Stromal cell of bone marrow (primary cell): ENCODE measurements around the gene STOX2.

Experiments
- DNase-seq: peaks from one replicate; pipeline ENCODE4 v3.0.0-alpha.2; 2012; ENCODE audit warnings: low read depth

STOX2 gene

DNA sequence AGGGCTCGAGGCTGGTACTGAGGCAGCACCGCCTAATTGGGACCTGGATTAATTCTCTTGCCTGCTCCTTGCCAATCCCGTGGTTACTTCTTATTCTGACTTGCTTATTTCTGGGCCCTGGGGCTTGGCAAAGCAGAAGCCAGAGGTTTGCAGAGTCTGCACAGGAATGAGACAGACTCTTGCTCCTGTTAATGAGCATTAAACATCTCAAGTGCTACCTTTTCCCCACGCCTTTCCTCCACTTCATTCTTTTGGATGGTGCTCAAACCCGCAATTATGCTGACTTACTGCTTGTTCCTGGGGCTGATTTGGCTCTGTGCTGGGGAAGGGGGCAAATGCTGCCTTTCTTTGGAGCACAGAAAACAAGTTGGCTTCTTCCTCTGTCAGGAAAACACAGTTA lies 16.5 kb upstream of the STOX2 start:
- DNase-seq: no peak

DNA sequence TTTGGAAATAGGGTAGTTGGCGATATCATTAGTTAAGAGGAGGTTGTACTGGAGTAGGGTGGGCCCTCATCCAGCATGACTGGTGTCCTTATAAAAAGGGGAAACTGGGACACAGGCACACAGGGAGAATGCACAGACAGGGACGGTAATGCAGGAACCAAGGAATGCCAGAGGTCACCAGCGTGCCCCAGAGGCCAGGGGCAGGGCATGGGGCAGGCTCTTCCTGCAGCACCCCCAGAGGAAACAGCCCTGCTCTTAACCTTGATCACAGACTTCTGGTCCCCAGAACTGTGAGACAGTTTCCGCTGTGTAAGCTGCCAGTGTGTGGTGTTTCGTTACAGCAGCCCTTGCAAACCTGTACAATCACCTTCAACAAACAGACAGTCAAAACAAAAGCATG lies 15.9 kb upstream of the STOX2 start:
- no peak for DNase-seq

DNA sequence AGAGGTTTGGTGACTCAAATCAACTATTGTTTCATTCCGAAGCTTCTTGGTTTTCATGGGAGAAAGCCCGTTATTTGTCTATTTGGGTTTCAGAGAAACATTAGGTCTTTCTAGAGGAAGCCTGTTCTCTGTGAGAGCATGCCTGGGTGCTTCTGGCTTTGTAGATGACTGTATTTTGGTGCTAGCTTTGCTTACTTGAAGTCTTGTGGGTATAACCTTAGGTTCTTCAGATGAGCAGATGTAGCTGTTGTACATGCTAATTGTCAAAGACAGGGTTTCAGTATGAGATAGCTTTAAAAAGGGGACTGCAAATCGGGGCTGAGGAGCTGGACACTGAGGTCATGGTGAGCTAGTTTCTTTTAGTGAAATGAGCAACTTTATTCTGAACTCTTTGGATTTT lies 7.9 kb upstream of the STOX2 start:
- DNase-seq: no peak

DNA sequence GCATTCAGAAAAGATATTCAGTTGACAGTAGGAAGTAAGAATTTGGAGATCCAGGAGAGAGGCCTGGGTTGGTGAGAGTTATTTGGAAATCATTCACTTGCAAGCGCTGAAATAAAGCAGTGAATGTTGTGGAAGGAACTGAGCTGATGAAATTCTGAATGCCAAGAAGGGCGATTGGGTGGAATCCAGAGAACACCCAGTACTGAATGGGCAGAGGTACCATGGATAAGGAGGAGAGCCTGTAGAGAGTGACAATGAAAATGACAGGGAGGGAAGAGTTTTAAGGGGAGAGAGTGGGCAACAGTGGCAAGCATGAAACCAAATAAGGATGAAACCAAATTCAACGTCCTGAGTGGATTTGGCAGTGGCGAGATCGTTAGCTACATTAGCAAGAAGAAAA lies 6.7 kb upstream of the STOX2 start:
- DNase-seq: no peak

DNA sequence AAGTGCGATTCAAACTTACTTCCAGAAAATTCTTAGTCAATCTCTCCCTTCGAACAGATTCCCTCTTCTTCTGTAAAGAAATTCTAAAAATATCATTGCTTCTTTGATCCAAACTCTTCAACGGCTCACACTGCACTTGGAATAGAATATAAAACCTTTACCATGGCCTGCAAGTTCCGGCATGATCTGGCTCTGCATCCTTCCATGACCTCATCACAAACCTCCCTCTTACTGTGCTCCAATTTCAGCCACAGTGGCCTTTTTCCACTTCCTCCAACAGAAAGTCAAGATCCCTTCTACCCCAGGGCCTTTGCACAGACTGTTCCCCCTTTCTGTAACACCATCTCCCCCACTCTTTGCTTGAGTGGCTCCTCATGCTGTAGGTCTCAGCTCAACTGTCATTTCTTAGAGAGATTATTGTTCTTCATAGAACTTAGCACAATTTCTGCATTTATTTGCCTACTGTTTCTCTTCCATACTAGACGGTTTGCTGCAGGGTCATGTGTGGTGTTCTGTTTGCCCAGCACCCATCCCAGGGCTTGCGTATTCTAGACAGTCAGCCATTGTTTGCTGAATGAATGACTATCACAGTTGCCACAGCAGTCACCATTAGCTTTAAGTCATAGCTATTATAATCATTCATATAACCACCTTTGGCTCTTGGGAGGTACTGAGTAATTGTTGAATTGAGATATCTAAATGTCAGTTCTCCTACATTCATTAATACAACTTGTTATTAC lies 1.9 kb upstream of the STOX2 start:
- no peak for DNase-seq

DNA sequence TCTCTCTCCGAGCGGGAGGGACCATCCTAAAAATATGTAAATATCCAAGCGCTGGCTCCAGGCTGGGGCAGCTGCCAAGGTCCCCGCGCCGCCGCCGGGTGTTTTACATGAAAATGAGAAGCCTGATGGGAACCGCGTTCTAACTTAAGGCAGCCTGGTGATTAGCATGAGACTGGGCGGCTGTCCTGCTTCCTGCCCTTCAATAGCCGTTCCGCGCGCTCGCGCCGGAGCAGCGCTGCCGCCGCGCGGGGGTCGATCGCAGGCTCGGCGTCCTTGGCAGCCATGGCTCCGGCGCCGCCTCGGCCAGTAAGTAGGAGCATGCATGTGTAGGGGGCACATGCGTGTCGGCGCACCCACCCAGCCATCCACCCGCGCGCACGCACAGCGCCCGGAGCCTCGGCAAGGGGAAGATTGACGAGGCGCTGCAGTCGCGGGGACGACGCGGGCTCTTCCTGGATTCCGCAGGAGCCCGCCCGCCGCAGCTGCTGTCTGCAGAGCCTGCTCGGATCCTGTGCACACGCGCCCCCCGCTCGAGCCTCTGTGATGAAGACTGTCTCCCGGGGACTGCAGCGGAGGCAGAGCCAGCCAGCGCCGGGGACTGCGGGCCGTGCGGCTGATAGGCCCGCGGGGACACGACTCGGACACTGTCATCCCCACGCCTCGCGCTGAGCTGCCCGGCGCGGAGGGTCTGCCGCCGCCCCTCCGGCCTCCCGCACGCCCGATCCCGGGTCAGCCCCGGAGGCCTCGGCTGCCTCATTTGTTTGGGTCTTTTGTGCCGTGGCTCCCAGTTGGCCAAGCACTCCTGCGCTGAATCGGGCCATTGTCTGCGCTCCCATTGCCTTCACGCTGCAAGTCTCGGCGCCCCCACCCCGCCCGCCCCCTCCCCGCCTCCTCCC lies 734 bp downstream of the STOX2 start:
- DNase-seq: no peak

DNA sequence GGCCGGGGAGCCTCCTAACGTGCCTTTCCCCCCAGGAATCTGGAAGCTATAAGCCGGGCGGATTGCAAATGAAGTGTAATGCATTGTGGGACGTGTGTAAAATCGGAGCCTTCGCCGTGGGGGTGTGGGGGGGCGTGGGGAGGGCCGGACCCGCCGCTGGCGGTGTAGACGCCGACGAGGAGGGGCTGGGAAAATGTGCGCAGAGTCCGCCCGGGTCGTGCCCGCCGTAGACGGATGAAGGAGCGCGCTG lies 1.3 kb downstream of the STOX2 start:
- no peak for DNase-seq

DNA sequence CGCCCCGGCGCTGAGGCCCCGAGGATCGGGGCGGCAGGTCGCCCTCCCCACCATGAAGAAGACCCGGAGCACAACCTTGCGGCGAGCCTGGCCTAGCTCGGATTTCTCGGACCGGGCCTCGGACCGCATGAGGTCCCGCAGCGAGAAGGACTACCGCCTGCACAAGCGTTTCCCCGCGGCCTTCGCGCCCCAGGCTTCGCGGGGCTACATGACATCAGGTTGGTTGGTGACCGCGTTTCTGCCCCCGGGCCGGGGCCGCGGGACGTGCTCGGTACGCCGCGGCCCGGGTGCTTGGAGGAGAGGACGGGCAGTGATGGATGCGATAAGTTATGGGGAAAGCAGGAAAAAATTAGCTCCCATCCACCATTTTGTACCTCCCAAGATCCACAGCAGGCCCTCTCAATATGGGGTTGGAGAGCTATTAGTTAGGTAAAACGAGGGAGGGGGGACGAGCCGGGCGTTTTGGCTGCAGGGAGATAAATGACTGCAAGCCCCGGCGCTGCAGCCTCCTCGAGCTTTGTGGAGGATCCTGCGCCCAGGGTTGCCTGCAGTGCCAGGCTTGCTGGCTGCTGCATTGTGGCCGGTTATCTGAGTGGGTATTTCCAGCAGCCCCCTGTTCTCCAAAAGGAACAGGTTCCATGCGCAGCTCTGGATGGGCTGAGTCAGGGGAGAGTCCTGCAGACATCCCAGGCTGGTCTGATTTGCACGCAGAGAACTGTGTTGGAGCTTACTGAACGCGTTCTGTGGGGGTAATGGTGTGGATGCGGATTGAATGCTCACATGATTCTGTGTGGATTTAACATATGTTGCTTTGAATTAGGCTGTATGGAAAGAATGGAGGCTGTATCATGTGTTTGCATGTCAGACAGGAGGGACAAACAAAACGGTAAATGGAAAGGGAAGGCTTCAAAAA lies 1.9 kb downstream of the STOX2 start:
- DNase-seq: no peak

DNA sequence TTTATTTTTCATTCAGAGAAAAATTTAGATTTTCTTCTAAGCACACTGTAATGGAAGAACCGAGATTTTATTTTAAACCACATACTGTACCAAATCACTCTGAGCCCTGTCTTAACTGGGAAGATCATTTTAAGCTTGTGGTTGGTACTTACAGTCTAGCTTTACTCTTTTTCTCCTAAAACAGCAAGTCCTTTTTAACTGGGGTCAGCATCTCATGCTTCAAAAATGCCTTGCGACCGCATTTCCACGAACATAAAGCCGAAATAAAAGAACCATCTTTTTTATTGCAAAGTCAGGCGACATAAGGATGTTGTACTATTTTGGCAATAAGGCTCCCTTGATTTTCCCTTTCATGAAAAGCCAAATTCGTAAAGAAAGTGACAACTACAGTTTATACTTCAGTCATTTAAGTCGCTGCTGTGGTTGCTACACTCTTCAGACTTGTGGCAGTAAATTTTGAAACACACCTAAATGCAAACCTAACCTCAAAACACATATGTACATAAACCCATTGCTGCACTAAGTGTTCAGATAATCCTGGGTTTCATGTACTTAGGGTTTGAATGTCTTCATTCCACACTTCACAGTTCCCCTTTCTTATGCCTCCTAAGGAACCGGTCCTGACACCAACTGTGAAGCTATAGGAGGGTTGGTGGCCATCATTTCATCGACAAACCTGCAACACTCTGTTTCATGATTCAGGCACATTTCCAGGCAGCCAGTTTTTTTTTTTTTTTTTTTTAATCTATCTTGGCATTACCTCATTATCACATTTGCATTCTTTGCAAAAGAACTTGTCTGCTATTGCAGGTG lies 3.0 kb downstream of the STOX2 start:
- DNase-seq: no peak

DNA sequence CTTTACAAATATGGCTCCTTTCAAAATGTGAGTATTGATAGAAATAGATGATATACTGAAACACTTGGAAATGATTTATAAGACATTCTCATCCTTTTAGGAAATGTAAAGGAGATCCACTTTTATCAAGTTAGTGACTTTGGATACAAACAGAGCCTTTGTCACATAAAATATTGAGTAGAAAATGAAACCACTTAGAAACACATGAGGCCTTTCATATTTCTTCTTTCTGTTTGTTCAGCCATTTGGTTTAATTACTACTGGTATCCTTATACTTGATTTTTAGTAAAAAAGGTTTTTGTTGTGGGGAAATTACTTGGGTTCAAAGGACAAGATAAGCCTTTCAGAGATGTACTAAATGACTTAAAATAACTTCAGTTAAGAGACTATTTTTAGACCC lies 4.1 kb downstream of the STOX2 start:
- DNase-seq: no peak

DNA sequence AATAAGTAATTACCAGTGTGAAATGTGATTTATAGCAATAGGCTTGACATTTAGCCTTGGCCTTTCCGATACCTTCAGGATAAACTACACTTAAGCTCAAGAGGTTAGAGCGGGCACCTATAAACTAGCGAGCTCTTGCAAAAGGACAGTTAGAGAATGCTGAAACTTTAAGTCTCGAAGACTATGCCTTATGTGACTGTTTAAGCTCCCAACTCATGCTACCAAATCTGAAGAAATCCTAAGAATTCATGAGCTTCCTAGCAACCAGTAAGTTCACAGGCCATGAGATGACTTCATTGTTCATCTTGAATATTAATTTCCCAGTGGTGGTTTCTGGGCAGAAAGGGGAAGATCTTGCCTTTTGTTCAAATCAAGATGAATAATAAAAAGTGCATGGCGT lies 4.7 kb downstream of the STOX2 start:
- DNase-seq: no peak

DNA sequence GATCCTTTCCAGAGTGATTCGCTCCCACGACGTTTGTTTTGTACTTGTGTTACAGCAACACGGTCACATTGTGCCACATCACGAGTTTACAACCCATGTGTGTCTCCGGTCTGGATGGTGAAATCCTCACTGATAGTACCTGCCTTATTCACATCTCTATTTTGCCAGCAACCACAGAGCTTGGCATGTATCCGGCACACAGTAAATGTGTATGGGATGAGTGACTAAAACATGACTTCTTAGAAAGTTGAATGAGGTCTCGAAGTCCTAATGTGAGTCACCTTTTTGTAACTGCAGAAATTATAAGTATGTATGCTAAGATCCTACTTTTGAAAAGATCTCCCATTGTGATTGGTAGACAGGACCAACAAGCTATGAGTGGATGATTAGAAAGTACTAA lies 7.5 kb downstream of the STOX2 start:
- no peak for DNase-seq

DNA sequence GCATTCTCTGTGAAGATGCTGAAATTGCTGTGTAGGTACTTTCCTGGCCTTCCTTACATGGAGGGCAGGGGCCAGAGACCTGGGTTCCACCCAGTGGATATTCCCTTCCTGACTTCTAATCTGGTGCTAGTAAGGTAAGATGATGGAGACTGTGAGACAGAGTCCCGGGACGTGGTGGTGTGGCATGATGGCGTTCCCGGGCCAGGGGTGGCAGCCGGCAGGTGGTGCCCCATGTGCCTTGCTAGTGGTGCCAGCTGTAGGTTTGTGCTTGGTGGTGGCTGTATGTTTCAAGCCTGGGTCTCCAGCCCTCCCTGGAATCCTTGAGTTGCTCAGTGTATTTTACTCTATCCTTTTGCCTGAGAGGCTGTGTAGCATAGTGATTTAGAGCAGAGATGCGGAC lies 10.9 kb downstream of the STOX2 start:
- DNase-seq: no peak

DNA sequence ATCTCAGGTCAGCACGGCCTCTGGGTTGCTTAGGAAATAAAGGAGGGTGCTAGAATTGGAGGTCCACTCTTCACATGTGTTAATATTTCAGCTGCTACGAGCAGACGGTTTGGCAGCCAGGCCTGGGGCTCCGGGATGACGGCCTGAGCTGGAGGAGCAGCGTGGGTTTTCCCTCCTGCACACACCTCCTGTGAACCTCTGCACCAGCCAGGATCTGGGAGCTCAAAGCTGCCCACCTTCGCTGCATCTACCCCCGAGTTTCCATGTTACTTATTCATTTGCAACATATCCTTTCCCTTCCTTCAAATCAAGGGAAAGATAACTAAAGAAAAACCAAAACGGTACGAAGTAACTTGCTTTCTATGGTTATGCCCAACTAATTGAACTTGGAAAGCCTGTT lies 13.6 kb downstream of the STOX2 start:
- DNase-seq: no peak

DNA sequence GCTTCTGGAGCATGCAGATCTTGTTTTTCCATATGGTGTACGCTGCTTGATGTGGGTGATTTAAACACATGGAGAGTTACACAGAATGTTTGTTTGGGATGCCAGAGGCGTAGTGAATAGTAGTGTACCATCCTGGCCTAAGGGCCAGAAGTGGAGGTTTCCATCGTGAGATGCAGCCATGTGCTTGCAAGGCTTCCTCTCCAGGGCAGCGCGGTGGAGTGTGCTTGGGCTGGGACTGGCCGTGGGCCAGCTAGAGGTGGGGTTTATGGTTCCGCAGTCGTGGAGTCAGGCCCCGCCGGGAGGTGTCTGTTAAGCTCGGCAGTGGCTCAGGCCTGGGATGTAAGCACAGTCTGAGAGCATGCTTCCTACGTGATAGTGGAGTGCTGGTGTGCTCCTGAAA lies 14.0 kb downstream of the STOX2 start:
- DNase-seq: no peak

DNA sequence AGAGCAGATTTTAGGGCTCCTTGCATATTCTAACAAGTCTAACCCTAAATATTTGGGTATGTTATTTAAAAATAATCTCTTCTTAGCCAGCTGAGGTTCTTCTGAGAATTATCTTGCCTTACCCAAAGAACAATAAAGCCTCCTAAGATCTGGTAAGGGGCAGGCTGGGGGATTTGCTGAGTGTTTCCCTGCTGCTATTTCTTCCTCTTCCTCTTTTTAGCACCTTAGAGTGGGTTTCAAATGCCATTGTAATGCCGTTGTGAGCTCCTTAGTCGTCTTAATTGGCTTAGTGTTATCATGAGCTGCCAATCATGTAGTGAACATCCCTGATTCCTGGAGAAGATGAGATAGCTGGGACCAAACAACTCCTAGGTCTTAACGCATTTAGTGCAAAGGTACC lies 15.4 kb downstream of the STOX2 start:
- no peak for DNase-seq

DNA sequence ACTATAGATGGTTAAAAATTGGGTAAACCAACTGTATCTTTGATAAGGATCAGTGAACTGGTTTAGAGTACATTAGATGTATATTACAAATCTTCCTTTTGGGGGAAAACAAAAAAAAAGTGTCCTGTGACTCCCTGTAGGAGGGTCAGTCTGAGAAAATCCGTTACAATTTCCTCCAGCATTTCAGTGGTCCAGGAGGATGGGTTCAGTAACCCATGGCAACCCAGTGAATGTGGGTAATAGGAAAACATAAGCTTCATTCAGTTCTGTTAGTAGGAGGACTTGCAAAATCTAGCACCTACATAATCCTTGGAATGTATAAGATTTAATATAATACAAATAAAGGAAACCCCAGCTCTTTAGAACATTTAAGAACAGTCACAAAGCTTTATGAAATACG lies 16.2 kb downstream of the STOX2 start:
- DNase-seq: no peak

DNA sequence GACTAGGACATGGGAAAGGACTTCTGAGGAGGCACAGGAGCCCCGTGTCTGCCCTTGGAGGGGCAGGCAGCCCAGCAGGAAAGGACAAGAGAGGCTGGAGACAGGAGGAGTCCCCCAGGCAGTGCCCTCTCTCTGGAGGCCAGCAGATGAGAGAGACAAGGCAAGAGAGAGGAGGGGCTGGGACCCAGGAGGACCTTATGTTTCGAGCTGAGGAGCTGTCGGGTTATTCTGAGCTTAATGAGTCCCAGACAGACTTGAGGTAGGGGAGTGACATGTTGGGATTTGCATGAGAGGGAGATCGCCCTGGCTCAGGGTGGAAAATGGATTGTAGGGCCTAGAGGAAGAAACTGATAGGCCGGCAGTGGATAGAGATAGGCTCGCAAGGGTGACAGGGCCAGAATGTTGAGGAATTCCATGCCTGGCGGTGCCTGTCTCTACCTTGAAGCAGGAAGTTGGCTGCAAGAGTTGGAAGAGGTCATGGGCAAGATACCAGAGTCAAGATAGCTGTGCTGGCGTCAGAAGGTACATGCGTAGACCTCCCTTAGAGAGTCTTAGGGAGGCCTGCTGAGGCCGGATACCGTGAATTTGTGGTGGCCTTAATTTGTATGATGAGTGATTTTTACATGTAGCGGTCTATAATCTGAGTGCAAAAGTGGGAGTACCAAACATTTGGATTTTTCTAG lies 19.4 kb downstream of the STOX2 start:
- DNase-seq: no peak

DNA sequence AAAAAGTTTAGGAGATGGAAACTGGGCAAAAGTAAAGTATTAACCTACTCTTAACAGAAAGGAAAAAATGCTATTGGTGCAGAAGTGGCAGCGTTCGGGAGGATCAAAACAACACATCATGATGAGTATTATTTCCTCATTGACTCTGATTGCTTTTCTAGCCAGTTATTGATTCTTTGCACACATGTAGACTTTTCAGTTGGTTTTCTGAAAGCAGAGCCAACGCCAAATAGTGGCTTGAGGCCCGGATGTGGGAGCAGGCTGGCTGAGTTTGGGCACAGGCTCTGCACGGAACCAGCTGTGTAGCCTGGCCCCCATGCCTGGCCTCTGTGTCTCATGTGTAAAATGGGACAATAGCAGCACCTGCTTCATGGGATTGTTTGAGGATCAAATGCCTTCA lies 21.8 kb downstream of the STOX2 start:
- DNase-seq: no peak

DNA sequence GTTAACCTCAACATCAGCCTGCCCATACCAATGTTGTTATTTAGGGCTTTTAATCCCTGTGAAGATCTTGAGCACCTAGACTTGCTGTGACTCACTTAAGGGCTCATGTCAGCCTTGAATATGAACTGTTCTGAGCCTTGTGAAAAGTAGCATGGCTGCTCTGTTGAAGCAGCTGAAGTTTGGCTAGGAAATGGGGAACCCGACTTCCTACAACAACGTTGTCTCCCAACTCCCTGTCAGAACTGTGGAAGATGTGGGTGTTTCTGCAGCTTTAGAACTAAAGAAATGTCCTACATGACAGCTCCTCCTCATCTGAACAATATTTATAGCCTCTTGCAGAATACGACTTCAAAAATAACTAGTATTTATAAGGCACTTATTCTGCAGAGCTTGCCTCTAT lies 27.5 kb downstream of the STOX2 start:
- no peak for DNase-seq

DNA sequence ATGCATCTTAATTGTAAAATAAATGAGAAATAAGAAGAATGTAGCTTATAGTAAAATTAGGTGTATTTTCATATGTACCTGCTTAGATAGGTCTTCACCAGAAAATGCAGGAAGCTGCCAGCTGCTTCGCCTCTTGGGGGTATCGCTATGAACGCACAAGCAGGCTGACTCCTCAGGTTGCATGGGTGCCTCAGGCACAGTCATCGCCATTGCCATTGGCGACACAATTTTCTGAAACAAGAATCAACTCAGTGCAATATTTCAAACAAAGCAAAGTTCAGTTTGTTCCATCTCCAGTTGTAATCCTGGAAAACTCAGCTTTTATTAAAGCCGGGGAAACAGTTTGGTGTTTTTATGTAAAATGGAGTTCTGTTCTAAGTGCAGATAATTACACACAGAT lies 29.7 kb downstream of the STOX2 start:
- DNase-seq: no peak
